ENCODE measurements around the gene GAD2.

The GAD2 gene

GRCh38 chr10:26216585-26217395 is at the start of gene GAD2:
Gene GAD2 (plus strand): TSS chr10:26216774. CDS start chr10:26216810, 36 bp downstream.
- DNase-seq, result no peak

- DNase-seq, result no peak
Measured at GRCh38 chr10:26169466-26169865, 47.1 kb upstream of the GAD2 start.

GRCh38 chr10:26172131-26172530 is 44.4 kb upstream of the GAD2 start:
- DNase-seq, result no peak

- no peak for DNase-seq
Measured at GRCh38 chr10:26173837-26174236, 42.7 kb upstream of the GAD2 start.

GRCh38 chr10:26177341-26177740 is 39.2 kb upstream of the GAD2 start:
- DNase-seq, result no peak

- no peak for DNase-seq
Measured at GRCh38 chr10:26194275-26194674, 22.3 kb upstream of the GAD2 start.

- no peak for DNase-seq
Measured at GRCh38 chr10:26197248-26197647, 19.3 kb upstream of the GAD2 start.

GRCh38 chr10:26198119-26198518 is 18.5 kb upstream of the GAD2 start:
- DNase-seq, result no peak

- DNase-seq, result no peak
Measured at GRCh38 chr10:26199841-26200240, 16.7 kb upstream of the GAD2 start.

- DNase-seq, result no peak
Measured at GRCh38 chr10:26205223-26205622, 11.4 kb upstream of the GAD2 start.

GRCh38 chr10:26211781-26212444 is 4.7 kb upstream of the GAD2 start:
- no peak for DNase-seq

- DNase-seq, result no peak
Measured at GRCh38 chr10:26212511-26212910, 4.1 kb upstream of the GAD2 start.

- DNase-seq, result no peak
Measured at GRCh38 chr10:26213157-26213800, 3.3 kb upstream of the GAD2 start.

GRCh38 chr10:26214004-26214403 is 2.6 kb upstream of the GAD2 start:
- DNase-seq, result no peak

- DNase-seq, result no peak
Measured at GRCh38 chr10:26214551-26215395, 1.8 kb upstream of the GAD2 start.

- no peak for DNase-seq
Measured at GRCh38 chr10:26215396-26215934, 1.1 kb upstream of the GAD2 start.

- DNase-seq, result no peak
Measured at GRCh38 chr10:26215935-26216584, 514 bp upstream of the GAD2 start.

GRCh38 chr10:26217396-26218086 is 967 bp downstream of the GAD2 start:
- no peak for DNase-seq

- DNase-seq, result no peak
Measured at GRCh38 chr10:26219676-26220075, 3.1 kb downstream of the GAD2 start.

- DNase-seq, result no peak
Measured at GRCh38 chr10:26220901-26221300, 4.3 kb downstream of the GAD2 start.

- DNase-seq, result no peak
Measured at GRCh38 chr10:26221541-26221940, 5.0 kb downstream of the GAD2 start.
